WTC11 (cell line): ENCODE measurements around the gene GALNT7. TPM values are rescaled to one million over a fixed set of nuclear protein-coding genes. Genes with fewer than 3 reads are reported as not detected.

ENCODE experiments used
- CBFB ChIP-seq: sonication (generic); formaldehyde crosslinking; IDR thresholded peaks from 2 replicates; pipeline ENCODE4 v1.8.1; 2022; ENCODE audit warnings: mild to moderate bottlenecking, low read depth, missing genetic modification reagents
- CREM ChIP-seq: sonication (generic); formaldehyde crosslinking; IDR thresholded peaks from 2 replicates; pipeline ENCODE4 v1.8.1; 2022; ENCODE audit warnings: mild to moderate bottlenecking, missing genetic modification reagents, moderate library complexity
- ESRRA ChIP-seq: sonication (generic); formaldehyde crosslinking; IDR thresholded peaks from 2 replicates; pipeline ENCODE4 v1.8.1; 2022; ENCODE audit warnings: mild to moderate bottlenecking, missing genetic modification reagents, borderline replicate concordance
- JUN ChIP-seq: sonication (generic); formaldehyde crosslinking; IDR thresholded peaks from 2 replicates; pipeline ENCODE4 v1.8.0; 2023; ENCODE audit warnings: mild to moderate bottlenecking, missing genetic modification reagents
- MYBL2 ChIP-seq: sonication (generic); formaldehyde crosslinking; IDR thresholded peaks from 2 replicates; pipeline ENCODE4 v1.8.1; 2023; ENCODE audit warnings: mild to moderate bottlenecking, moderate library complexity, missing genetic modification reagents
- NFYB ChIP-seq: sonication (generic); formaldehyde crosslinking; conservative IDR thresholded peaks from 2 replicates; pipeline ENCODE4 v1.8.0; 2022; ENCODE audit warnings: low read depth, missing genetic modification reagents
- SOX15 ChIP-seq: fragments of 250-450 bp; sonication (Bioruptor Pico); IDR thresholded peaks from 2 replicates; pipeline ENCODE4 v1.9.0; 2021; ENCODE audit warnings: mild to moderate bottlenecking
- TCF7 ChIP-seq: sonication (generic); formaldehyde crosslinking; IDR thresholded peaks from 2 replicates; pipeline ENCODE4 v1.8.0; 2022; ENCODE audit warnings: mild to moderate bottlenecking, low read depth, missing genetic modification reagents, moderate library complexity
- TP53 ChIP-seq: sonication (generic); formaldehyde crosslinking; IDR thresholded peaks from 2 replicates; pipeline ENCODE4 v1.8.1; 2023; ENCODE audit warnings: mild to moderate bottlenecking, missing genetic modification reagents
- ZBTB21 ChIP-seq: sonication (generic); formaldehyde crosslinking; IDR thresholded peaks from 2 replicates; pipeline ENCODE4 v1.8.1; 2023; ENCODE audit warnings: mild to moderate bottlenecking, missing genetic modification reagents, borderline replicate concordance
- ZNF317 ChIP-seq: sonication (generic); formaldehyde crosslinking; IDR thresholded peaks from 2 replicates; pipeline ENCODE4 v1.8.1; 2023; ENCODE audit warnings: low read depth, mild to moderate bottlenecking, moderate library complexity, missing genetic modification reagents, borderline replicate concordance
- total RNA-seq: library from RNA; stranded (reverse); gene quantifications from 3 replicates; pipeline ENCODE4 v1.2.3, GENCODE V29; 2021
- TF ChIP-seq, protein P1 (sequence below): sonication (generic); formaldehyde crosslinking; IDR thresholded peaks from 2 replicates; pipeline ENCODE4 v1.8.1; 2023; ENCODE audit warnings: mild to moderate bottlenecking, missing genetic modification reagents, borderline replicate concordance
- TF ChIP-seq, protein P2 (sequence below): fragments of 250-450 bp; sonication (Bioruptor Pico); IDR thresholded peaks from 2 replicates; pipeline ENCODE4 v1.9.0; 2021; ENCODE audit warnings: moderate library complexity, mild to moderate bottlenecking, inconsistent platforms, borderline replicate concordance
- TF ChIP-seq, protein P3 (sequence below): fragments of 200-600 bp; IDR thresholded peaks from 2 replicates; pipeline ENCODE4 v1.8.0; 2022; ENCODE audit warnings: antibody characterized with exemption
- TF ChIP-seq, protein P4 (sequence below): fragments of 250-450 bp; sonication (Bioruptor Pico); IDR thresholded peaks from 2 replicates; pipeline ENCODE4 v1.9.0; 2021; ENCODE audit warnings: mild to moderate bottlenecking
- TF ChIP-seq, protein P5 (sequence below): sonication (generic); formaldehyde crosslinking; IDR thresholded peaks from 2 replicates; pipeline ENCODE4 v1.8.0; 2023; ENCODE audit warnings: mild to moderate bottlenecking, missing genetic modification reagents
- TF ChIP-seq, protein P6 (sequence below): sonication (generic); formaldehyde crosslinking; IDR thresholded peaks from 2 replicates; pipeline ENCODE4 v1.8.1; 2023; ENCODE audit warnings: mild to moderate bottlenecking, moderate library complexity, missing genetic modification reagents
- TF ChIP-seq, protein P7 (sequence below): fragments of 250-450 bp; sonication (Bioruptor Pico); IDR thresholded peaks from 2 replicates; pipeline ENCODE4 v2.1.2; 2022; ENCODE audit warnings: mild to moderate bottlenecking, moderate library complexity
- TF ChIP-seq, protein P8 (sequence below): sonication (generic); formaldehyde crosslinking; IDR thresholded peaks from 2 replicates; pipeline ENCODE4 v1.8.0; 2022; ENCODE audit warnings: missing genetic modification reagents

The GALNT7 gene
- total RNA-seq, 1 experiment from 2014 or later = 86.9 TPM

DNA sequence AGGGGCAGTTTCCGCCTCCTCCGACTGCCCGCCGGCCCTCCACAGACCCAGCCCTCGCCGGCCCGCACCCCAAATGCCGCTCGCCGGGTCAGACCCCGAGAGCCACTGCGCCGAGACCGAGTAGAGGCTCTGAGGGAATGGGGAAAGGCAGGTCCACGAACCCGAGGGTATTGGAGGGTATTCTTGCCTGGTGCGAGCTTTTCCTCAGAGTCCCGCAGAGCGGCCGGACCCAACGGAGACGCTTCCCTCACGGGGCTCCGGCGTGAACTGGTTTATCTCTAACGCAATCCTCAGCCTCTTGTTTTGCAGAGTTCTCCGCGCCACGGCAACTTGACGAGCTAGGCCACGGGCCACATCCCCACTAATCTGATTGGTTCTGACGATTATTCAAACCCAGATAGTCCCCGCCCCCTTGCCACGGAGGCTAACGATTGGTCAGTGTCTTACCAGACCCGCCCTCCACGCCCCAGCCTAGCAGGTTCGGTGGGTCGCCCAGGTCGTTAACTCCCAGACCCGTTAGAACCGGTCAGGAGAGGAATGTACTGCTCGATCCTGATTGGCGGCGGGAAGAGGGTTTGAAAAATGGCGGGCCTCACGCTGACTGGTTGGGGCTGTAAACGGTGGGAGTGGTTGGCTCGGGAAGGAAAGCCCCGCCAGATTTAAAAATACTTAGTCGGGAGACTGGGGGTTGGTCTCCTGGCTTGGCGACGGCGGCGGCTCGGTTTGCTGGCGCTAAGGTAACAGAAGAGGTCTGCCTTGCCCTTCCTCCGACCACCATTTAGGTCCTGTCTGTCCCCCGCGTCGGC is 165.7 kb downstream of the GALNT7 start, which contains the start of gene HMGB2 (continued):
- TF ChIP-seq, protein P1, sequence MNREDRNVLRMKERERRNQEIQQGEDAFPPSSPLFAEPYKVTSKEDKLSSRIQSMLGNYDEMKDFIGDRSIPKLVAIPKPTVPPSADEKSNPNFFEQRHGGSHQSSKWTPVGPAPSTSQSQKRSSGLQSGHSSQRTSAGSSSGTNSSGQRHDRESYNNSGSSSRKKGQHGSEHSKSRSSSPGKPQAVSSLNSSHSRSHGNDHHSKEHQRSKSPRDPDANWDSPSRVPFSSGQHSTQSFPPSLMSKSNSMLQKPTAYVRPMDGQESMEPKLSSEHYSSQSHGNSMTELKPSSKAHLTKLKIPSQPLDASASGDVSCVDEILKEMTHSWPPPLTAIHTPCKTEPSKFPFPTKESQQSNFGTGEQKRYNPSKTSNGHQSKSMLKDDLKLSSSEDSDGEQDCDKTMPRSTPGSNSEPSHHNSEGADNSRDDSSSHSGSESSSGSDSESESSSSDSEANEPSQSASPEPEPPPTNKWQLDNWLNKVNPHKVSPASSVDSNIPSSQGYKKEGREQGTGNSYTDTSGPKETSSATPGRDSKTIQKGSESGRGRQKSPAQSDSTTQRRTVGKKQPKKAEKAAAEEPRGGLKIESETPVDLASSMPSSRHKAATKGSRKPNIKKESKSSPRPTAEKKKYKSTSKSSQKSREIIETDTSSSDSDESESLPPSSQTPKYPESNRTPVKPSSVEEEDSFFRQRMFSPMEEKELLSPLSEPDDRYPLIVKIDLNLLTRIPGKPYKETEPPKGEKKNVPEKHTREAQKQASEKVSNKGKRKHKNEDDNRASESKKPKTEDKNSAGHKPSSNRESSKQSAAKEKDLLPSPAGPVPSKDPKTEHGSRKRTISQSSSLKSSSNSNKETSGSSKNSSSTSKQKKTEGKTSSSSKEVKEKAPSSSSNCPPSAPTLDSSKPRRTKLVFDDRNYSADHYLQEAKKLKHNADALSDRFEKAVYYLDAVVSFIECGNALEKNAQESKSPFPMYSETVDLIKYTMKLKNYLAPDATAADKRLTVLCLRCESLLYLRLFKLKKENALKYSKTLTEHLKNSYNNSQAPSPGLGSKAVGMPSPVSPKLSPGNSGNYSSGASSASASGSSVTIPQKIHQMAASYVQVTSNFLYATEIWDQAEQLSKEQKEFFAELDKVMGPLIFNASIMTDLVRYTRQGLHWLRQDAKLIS (CRISPR knock-in tag) = no peak
- TF ChIP-seq JUN (CRISPR knock-in tag) (no peak), CBFB (no peak), SOX15 (no peak), TP53 (CRISPR knock-in tag) (peak; percentile 92), ZNF317 (CRISPR knock-in tag) (peak; percentile 30; the same call in 1 of the 2 replicates), ZBTB21 (CRISPR knock-in tag) (peak; percentile 79; the same call in 1 of the 2 replicates), TCF7 (no peak), NFYB (CRISPR knock-in tag) (peak; percentile 98), MYBL2 (peak; percentile 100), CREM (CRISPR knock-in tag) (peak; percentile 73), ESRRA (CRISPR knock-in tag) (0 out of 2 replicates have a peak, but pooled peaks have one; percentile 33)
- TF ChIP-seq, protein P2, sequence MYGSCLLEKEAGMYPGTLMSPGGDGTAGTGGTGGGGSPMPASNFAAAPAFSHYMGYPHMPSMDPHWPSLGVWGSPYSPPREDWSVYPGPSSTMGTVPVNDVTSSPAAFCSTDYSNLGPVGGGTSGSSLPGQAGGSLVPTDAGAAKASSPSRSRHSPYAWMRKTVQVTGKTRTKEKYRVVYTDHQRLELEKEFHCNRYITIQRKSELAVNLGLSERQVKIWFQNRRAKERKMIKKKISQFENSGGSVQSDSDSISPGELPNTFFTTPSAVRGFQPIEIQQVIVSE (CRISPR knock-in tag) = no peak
- TF ChIP-seq, protein P3, sequence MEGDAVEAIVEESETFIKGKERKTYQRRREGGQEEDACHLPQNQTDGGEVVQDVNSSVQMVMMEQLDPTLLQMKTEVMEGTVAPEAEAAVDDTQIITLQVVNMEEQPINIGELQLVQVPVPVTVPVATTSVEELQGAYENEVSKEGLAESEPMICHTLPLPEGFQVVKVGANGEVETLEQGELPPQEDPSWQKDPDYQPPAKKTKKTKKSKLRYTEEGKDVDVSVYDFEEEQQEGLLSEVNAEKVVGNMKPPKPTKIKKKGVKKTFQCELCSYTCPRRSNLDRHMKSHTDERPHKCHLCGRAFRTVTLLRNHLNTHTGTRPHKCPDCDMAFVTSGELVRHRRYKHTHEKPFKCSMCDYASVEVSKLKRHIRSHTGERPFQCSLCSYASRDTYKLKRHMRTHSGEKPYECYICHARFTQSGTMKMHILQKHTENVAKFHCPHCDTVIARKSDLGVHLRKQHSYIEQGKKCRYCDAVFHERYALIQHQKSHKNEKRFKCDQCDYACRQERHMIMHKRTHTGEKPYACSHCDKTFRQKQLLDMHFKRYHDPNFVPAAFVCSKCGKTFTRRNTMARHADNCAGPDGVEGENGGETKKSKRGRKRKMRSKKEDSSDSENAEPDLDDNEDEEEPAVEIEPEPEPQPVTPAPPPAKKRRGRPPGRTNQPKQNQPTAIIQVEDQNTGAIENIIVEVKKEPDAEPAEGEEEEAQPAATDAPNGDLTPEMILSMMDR = no peak
- TF ChIP-seq, protein P4, sequence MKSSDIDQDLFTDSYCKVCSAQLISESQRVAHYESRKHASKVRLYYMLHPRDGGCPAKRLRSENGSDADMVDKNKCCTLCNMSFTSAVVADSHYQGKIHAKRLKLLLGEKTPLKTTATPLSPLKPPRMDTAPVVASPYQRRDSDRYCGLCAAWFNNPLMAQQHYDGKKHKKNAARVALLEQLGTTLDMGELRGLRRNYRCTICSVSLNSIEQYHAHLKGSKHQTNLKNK (CRISPR knock-in tag) = no peak
- TF ChIP-seq, protein P5, sequence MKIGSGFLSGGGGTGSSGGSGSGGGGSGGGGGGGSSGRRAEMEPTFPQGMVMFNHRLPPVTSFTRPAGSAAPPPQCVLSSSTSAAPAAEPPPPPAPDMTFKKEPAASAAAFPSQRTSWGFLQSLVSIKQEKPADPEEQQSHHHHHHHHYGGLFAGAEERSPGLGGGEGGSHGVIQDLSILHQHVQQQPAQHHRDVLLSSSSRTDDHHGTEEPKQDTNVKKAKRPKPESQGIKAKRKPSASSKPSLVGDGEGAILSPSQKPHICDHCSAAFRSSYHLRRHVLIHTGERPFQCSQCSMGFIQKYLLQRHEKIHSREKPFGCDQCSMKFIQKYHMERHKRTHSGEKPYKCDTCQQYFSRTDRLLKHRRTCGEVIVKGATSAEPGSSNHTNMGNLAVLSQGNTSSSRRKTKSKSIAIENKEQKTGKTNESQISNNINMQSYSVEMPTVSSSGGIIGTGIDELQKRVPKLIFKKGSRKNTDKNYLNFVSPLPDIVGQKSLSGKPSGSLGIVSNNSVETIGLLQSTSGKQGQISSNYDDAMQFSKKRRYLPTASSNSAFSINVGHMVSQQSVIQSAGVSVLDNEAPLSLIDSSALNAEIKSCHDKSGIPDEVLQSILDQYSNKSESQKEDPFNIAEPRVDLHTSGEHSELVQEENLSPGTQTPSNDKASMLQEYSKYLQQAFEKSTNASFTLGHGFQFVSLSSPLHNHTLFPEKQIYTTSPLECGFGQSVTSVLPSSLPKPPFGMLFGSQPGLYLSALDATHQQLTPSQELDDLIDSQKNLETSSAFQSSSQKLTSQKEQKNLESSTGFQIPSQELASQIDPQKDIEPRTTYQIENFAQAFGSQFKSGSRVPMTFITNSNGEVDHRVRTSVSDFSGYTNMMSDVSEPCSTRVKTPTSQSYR (CRISPR knock-in tag) = peak; percentile 69; the same call in 1 of the 2 replicates
- TF ChIP-seq, protein P6, sequence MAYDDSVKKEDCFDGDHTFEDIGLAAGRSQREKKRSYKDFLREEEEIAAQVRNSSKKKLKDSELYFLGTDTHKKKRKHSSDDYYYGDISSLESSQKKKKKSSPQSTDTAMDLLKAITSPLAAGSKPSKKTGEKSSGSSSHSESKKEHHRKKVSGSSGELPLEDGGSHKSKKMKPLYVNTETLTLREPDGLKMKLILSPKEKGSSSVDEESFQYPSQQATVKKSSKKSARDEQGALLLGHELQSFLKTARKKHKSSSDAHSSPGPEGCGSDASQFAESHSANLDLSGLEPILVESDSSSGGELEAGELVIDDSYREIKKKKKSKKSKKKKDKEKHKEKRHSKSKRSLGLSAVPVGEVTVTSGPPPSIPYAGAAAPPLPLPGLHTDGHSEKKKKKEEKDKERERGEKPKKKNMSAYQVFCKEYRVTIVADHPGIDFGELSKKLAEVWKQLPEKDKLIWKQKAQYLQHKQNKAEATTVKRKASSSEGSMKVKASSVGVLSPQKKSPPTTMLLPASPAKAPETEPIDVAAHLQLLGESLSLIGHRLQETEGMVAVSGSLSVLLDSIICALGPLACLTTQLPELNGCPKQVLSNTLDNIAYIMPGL (CRISPR knock-in tag) = peak; percentile 73; the same call in 1 of the 2 replicates
- TF ChIP-seq, protein P7, sequence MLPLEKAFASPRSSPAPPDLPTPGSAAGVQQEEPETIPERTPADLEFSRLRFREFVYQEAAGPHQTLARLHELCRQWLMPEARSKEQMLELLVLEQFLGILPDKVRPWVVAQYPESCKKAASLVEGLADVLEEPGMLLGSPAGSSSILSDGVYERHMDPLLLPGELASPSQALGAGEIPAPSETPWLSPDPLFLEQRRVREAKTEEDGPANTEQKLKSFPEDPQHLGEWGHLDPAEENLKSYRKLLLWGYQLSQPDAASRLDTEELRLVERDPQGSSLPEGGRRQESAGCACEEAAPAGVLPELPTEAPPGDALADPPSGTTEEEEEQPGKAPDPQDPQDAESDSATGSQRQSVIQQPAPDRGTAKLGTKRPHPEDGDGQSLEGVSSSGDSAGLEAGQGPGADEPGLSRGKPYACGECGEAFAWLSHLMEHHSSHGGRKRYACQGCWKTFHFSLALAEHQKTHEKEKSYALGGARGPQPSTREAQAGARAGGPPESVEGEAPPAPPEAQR = no peak
- TF ChIP-seq, protein P8, sequence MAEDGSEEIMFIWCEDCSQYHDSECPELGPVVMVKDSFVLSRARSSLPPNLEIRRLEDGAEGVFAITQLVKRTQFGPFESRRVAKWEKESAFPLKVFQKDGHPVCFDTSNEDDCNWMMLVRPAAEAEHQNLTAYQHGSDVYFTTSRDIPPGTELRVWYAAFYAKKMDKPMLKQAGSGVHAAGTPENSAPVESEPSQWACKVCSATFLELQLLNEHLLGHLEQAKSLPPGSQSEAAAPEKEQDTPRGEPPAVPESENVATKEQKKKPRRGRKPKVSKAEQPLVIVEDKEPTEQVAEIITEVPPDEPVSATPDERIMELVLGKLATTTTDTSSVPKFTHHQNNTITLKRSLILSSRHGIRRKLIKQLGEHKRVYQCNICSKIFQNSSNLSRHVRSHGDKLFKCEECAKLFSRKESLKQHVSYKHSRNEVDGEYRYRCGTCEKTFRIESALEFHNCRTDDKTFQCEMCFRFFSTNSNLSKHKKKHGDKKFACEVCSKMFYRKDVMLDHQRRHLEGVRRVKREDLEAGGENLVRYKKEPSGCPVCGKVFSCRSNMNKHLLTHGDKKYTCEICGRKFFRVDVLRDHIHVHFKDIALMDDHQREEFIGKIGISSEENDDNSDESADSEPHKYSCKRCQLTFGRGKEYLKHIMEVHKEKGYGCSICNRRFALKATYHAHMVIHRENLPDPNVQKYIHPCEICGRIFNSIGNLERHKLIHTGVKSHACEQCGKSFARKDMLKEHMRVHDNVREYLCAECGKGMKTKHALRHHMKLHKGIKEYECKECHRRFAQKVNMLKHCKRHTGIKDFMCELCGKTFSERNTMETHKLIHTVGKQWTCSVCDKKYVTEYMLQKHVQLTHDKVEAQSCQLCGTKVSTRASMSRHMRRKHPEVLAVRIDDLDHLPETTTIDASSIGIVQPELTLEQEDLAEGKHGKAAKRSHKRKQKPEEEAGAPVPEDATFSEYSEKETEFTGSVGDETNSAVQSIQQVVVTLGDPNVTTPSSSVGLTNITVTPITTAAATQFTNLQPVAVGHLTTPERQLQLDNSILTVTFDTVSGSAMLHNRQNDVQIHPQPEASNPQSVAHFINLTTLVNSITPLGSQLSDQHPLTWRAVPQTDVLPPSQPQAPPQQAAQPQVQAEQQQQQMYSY (CRISPR knock-in tag) = no peak
